Tibial nerve (tissue), 3 donors: ENCODE results near the gene TENM4.

ENCODE experiments used
- EP300 ChIP-seq, 2 donors: sonication (generic); formaldehyde crosslinking; IDR thresholded peaks; one replicate each; pipeline ENCODE4 v1.6.1; 2017; ENCODE audit warnings: antibody characterized with exemption in 2 of 2, mild to moderate bottlenecking in 1 of 2
- POLR2A ChIP-seq, 2 donors: fragments of 450-650 bp; IDR thresholded peaks; one replicate each; pipeline ENCODE4 v1.6.1; 2017; ENCODE audit warnings: antibody characterized with exemption in 2 of 2, mild to moderate bottlenecking in 2 of 2, moderate library complexity in 2 of 2

GRCh38 chr11:78654071-78654470 lies 786.8 kb downstream of the TENM4 start:
- TF ChIP-seq POLR2A (IDR thresholded peaks at IDR 0.05): no peak
- no peak for TF ChIP-seq EP300 (IDR thresholded peaks at IDR 0.05)
